ENCODE measurements around the gene SCRN1. TPM values are rescaled to one million over a fixed set of nuclear protein-coding genes. Genes with fewer than 3 reads are reported as not detected.

The SCRN1 gene
- total and polyA plus RNA-seq, 2 experiments from 2014 or later = 15.2 to 66.7 TPM

DNA sequence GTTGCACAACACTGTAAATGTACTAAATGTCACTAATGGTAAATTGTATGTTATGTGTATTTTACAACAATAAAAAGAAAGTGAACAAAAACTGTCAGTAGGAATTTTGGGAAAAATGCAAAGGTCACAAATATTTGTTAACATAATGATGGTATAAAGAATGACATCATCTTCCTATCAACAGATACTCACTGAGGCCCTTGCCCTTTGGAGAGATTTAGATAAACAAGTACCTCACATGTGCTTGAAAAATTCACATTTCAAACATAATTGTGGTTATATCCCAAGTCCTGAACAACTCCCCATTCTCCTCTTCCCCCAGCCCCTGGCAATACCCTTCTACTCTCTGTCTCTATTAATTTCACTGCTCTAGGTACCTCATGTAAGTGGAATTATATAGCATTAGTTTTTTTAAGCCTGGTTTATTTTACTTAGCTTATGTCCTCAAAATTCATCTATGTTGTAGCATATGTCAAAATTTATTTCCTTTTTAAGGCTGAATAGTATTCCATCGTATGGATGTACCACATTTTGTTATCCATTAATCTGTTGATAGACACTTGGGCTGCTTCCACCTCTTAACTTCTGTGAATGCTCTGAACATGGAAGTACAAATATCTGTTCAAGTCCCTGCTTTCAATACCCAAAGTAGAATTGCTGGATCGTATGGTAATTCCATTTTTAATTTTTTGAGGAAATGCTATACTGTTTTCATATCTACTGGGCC, 92.8 kb downstream of the SCRN1 start:
- Histone ChIP-seq H3K27me3 (ENCODE audit: insufficient read depth) (no peaks in the 10 kb centered on the region), H3K27ac (ENCODE audit: low read depth) (no peak overlapping the region), H3F3A (replicated peaks; ENCODE audit: low read depth) (no peaks in the 10 kb centered on the region), H3K36me3 (ENCODE audit: insufficient read depth) (no peaks in the 10 kb centered on the region; the same call in 1 of the 2 replicates), H3K4me2 (no peak overlapping the region), H3K4me1 (ENCODE audit: insufficient read depth) (no peaks in the 10 kb centered on the region), H3K9me2 (ENCODE audit: insufficient read depth) (no peaks in the 10 kb centered on the region), H4K20me1 (replicated peaks; ENCODE audit: insufficient read depth) (no peaks in the 10 kb centered on the region), H3K79me2 (replicated peaks; ENCODE audit: insufficient read depth) (no peaks in the 10 kb centered on the region), H3K4me3 (no peak overlapping the region), H2AFZ (no peak overlapping the region)
- TF ChIP-seq, protein P1, sequence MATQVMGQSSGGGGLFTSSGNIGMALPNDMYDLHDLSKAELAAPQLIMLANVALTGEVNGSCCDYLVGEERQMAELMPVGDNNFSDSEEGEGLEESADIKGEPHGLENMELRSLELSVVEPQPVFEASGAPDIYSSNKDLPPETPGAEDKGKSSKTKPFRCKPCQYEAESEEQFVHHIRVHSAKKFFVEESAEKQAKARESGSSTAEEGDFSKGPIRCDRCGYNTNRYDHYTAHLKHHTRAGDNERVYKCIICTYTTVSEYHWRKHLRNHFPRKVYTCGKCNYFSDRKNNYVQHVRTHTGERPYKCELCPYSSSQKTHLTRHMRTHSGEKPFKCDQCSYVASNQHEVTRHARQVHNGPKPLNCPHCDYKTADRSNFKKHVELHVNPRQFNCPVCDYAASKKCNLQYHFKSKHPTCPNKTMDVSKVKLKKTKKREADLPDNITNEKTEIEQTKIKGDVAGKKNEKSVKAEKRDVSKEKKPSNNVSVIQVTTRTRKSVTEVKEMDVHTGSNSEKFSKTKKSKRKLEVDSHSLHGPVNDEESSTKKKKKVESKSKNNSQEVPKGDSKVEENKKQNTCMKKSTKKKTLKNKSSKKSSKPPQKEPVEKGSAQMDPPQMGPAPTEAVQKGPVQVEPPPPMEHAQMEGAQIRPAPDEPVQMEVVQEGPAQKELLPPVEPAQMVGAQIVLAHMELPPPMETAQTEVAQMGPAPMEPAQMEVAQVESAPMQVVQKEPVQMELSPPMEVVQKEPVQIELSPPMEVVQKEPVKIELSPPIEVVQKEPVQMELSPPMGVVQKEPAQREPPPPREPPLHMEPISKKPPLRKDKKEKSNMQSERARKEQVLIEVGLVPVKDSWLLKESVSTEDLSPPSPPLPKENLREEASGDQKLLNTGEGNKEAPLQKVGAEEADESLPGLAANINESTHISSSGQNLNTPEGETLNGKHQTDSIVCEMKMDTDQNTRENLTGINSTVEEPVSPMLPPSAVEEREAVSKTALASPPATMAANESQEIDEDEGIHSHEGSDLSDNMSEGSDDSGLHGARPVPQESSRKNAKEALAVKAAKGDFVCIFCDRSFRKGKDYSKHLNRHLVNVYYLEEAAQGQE (IDR thresholded peaks at IDR 0.05; ENCODE audit: unreplicated experiment) = no peak
- Mint-ChIP-seq H3K4me1 (no peaks in the 10 kb centered on the region), H3K4me3 (no peak overlapping the region), H3K27ac (no peak overlapping the region), H3K36me3 (ENCODE audit: low read depth) (peaks cover 40% of the 10 kb centered on the region), H3K27me3 (ENCODE audit: insufficient read depth, low read depth, poor library complexity) (no peaks in the 10 kb centered on the region), H3K9me3 (peaks cover 10% of the 10 kb centered on the region)
- DNase-seq (ENCODE audit: low spot score) (no peak), ATAC-seq (no peak)

DNA sequence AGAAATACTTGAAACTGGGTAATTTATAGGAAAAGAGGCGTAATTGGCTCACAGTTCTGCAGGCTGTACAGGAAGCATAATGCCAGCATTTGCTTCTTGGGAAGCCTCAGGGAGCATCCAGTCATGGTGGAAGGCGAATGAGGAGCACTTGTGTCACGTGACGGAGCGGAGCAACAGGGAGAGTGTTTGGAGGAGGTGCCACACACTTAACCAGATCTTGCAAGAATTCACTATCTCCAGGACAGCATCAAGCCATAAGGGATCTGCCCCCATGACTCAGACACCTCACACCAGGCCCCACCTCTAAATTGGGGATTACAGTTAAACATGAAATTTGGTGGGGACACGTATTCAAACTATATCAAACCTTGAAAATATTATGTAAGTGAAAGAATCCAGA, 94.0 kb downstream of the SCRN1 start:
- H3F3A ChIP-seq (replicated peaks; ENCODE audit: low read depth) = no peaks in the 10 kb centered on the region
- Mint-ChIP-seq H3K9me3 (peaks cover 10% of the 10 kb centered on the region), H3K4me3 (no peak overlapping the region), H3K36me3 (ENCODE audit: low read depth) (peaks cover 40% of the 10 kb centered on the region), H3K4me1 (no peaks in the 10 kb centered on the region), H3K27ac (no peak overlapping the region), H3K27me3 (ENCODE audit: insufficient read depth, low read depth, poor library complexity) (no peaks in the 10 kb centered on the region)
- no peak overlapping the region for H2AFZ ChIP-seq
- no peak overlapping the region for H3K4me3 ChIP-seq
- no peaks in the 10 kb centered on the region for H3K79me2 ChIP-seq (replicated peaks; ENCODE audit: insufficient read depth)
- no peaks in the 10 kb centered on the region; the same call in 1 of the 2 replicates for H3K36me3 ChIP-seq (ENCODE audit: insufficient read depth)
- DNase-seq (ENCODE audit: low spot score) (no peak), ATAC-seq (no peak)
- H3K9me2 ChIP-seq (ENCODE audit: insufficient read depth) = no peaks in the 10 kb centered on the region
- H3K27me3 ChIP-seq (ENCODE audit: insufficient read depth) = no peaks in the 10 kb centered on the region
- no peaks in the 10 kb centered on the region for H4K20me1 ChIP-seq (replicated peaks; ENCODE audit: insufficient read depth)
- H3K4me2 ChIP-seq = no peak overlapping the region
- no peak overlapping the region for H3K27ac ChIP-seq (ENCODE audit: low read depth)
- no peaks in the 10 kb centered on the region for H3K4me1 ChIP-seq (ENCODE audit: insufficient read depth)
- TF ChIP-seq POLR2AphosphoS5 (IDR thresholded peaks at IDR 0.05; ENCODE audit: low read depth) = no peak
- no peak for TF ChIP-seq EZH2phosphoT487 (IDR thresholded peaks at IDR 0.05; ENCODE audit: unreplicated experiment)
- no peak for TF ChIP-seq CREB1 (CRISPR knock-in tag; IDR thresholded peaks at IDR 0.05; ENCODE audit: low read depth)
- no peak for TF ChIP-seq ZNF114 (CRISPR knock-in tag; IDR thresholded peaks at IDR 0.05)
- no peak for TF ChIP-seq EZH2 (IDR thresholded peaks at IDR 0.05; ENCODE audit: low read depth, unreplicated experiment)
- TF ChIP-seq STAT1 (IDR thresholded peaks at IDR 0.05; ENCODE audit: unreplicated experiment) = no peak

Data from GM23338 (cell line).